ENCODE results near the gene PLEKHG1.

The PLEKHG1 gene

GRCh38 chr6:150641398-150642139 lies 41.9 kb downstream of the PLEKHG1 start:
- DNase-seq, result no peak

DNA sequence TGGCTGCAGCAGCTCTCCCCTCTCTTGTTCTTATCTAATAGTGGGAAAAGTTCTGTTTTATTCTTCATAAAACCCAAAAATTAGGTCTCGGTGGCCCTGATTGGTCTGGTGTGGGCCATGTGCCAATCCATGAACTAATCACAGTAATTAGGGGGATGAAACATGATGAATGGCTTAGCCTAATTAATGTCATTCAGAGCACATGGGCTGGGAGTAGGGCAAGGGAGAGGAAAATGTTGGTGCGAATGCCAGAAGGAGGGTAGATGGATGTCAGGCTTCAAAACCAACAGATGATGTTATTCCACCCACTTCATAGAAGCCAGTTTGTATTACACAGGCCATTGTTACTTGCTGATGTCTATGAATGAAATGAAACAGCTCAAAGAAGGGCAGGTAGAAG lies 46.5 kb downstream of the PLEKHG1 start:
- DNase-seq, result no peak

DNA sequence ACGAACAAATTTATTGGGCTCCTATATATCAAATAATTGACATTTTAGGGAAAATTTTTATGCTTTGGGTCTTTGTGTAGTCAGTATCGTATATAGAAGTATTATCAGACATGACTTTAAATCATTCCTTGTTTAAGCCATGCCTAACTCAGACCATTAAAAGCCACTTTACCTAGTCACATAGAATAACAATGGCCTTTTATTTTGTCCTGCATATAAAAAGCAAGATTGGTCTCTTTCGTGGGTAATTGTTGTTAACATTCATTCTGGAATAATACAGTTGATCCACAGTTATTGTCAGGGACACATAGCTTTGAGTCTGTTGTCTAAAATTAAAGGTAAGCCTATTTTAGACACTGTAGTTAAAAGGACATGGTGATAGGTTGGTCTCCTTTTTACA lies 47.4 kb downstream of the PLEKHG1 start:
- DNase-seq, result no peak

Measured in NCI-H226 (cell line).